Retinal pigment epithelial cell (primary cell): ENCODE results near the gene NOTCH1.
"Not testable (repeated sequence)": the region's sequence is repeated elsewhere in the genome, so short reads cannot be mapped to it uniquely, and the experiment has no call there.

Experiments
- DNase-seq: peaks from one replicate; pipeline ENCODE4 v3.0.0-alpha.2; 2010; ENCODE audit warnings: low read depth
- H3K4me3 ChIP-seq: 2 replicates; pipeline ENCODE4 v1.5.1; 2011; ENCODE audit warnings: mild to moderate bottlenecking, low read length, control low read depth, moderate library complexity
- TF ChIP-seq, protein P1 (sequence below): conservative IDR thresholded peaks from 2 replicates; pipeline ENCODE4 v1.5.1; 2011; ENCODE audit warnings: low read depth, low read length, control low read depth, inconsistent platforms

The NOTCH1 gene

DNA sequence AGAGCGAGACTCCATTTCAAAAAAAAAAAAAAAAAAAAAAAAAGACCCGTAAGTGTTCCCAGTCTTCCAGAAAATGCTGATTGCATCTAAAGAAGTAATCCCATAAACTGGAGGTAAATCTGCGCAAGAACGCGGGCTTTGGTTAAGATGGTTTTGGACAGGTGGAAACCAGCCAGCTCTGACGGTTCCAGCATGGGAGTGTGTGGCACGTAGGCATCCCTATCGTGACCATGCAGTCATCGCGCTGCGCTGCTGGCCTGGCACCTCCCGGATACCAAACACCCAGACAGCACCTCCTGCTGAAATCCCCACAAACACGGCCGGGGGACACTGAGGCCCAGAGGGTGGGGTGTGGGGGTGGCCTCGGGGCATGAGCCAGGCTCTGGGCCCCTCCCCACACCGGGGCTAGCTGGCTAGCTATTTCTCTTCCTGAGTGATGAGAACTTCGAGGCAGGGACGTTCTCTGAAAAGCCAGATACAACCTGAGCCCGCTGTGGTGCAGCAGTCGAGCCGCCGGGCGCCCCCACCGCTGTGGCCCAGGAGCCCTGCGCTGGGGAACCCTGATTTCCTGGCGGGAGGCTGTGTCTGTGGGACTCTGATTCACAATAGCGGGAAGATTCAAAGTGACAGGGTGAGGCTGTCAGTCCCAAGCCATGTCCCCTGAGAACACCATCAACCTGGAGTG lies 32.2 kb upstream of the NOTCH1 start:
- DNase-seq: peak; percentile 37
- no peak overlapping the region for H3K4me3 ChIP-seq
- TF ChIP-seq, protein P1, sequence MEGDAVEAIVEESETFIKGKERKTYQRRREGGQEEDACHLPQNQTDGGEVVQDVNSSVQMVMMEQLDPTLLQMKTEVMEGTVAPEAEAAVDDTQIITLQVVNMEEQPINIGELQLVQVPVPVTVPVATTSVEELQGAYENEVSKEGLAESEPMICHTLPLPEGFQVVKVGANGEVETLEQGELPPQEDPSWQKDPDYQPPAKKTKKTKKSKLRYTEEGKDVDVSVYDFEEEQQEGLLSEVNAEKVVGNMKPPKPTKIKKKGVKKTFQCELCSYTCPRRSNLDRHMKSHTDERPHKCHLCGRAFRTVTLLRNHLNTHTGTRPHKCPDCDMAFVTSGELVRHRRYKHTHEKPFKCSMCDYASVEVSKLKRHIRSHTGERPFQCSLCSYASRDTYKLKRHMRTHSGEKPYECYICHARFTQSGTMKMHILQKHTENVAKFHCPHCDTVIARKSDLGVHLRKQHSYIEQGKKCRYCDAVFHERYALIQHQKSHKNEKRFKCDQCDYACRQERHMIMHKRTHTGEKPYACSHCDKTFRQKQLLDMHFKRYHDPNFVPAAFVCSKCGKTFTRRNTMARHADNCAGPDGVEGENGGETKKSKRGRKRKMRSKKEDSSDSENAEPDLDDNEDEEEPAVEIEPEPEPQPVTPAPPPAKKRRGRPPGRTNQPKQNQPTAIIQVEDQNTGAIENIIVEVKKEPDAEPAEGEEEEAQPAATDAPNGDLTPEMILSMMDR: no peak

DNA sequence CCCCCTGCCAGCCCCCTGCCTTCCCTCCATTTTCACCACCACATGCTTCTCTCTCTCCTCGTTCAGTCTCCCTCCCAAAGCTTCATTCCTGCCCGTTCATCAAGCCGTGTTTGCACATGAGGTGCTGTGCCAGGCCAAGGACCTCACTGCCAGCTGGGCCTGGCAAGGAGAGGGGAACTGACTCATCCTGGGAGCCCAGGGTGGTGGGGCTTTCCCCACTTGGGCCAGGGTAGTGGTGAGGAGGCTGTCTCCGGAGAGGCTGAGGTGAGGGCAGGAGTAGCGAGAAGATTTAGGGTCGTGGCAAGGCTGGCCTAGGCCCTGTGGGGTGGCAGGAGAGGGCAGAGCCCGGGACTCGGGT lies 30.4 kb upstream of the NOTCH1 start:
- no peak for DNase-seq
- H3K4me3 ChIP-seq: no peak overlapping the region
- TF ChIP-seq, protein P1: no peak

DNA sequence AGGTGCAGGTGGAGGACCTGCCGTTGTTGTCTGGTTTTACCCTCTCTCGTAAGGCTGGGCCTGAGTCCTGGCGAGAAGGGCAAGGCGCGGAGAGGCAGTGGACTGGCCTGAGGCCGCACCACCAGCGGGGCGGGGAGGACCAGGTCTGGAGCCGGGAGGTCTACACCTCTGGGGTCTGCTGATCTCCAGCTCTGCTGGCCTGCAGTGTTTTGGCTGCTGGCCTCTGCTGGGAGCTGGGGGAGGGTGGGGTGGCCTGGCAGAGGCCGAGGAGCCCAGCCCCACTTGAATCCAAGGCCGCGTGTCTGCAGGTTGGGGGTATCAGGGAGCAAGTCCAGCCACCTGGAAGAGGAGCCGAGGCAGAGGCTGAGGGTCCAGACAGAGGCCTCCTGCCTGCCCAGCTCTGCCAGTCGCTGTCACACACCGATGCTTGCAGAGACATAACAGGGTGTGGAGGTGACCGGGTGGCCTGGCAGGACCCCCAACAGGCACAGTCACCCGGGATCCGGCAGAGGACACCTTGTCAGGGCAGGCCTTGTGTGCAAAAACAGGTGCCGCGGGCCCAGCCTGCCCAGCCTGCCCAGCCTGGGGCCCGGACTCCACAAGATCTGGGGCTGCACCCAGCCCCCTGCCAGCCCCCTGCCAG lies 29.9 kb upstream of the NOTCH1 start:
- TF ChIP-seq, protein P1: no peak
- no peak overlapping the region for H3K4me3 ChIP-seq
- DNase-seq: no peak

DNA sequence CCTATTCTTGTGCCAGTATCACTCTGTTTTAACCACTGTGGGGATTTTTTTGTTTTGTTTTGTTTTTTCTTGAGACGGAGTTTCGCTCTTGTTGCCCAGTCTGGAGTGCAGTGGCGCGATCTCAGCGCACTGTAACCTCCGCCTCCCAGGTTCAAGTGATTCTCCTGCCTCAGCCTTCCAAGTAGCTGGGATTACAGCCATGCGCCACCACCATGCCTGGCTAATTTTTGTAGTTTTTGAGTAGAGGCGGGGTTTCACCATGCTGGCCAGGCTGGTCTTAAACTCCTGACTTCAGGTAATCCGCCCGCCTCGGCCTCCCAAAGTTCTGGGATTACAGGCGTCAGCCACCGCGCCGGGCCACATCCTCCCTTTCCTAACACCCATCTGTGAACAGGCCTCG lies 28.8 kb upstream of the NOTCH1 start:
- not testable (repeated sequence) for H3K4me3 ChIP-seq, DNase-seq

DNA sequence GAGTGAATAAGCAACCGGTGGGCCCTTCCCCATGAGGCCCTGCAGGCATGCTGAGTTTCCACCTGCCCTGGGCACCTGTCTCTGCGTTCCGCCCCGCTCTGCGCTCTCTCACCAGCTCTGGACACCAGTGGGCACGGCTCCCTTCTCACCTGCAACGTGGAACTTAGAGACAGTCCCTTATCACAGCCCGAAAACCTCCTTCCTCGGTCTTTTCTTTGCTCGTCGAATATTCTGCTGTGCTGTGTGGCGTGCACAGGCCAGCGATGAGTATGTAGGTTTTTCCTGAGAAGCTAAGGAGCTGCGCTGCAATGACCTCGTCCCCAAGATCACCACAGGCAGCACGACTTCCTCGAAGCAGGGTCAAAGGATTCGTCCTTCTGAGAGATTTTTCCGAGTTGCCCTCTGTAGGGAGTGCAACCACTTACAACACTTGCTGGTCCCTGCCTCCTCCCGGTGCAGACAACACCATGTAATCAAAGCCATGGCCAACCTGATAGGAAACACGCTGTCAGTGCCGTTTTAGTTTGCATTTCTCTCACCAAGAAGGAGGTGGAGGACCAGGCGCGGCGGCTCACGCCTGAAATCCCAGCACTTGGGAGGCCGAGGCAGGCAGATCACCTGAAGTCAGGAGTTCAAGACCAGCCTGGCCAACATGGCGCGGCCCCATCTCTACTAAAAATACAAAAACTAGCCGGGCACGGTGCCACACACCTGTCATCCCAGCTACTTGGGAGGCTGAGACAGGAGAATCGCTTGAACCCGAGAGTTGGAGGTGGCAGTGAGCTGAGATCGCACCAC lies 27.2 kb upstream of the NOTCH1 start:
- TF ChIP-seq, protein P1: no peak
- H3K4me3 ChIP-seq: no peak overlapping the region
- no peak for DNase-seq

DNA sequence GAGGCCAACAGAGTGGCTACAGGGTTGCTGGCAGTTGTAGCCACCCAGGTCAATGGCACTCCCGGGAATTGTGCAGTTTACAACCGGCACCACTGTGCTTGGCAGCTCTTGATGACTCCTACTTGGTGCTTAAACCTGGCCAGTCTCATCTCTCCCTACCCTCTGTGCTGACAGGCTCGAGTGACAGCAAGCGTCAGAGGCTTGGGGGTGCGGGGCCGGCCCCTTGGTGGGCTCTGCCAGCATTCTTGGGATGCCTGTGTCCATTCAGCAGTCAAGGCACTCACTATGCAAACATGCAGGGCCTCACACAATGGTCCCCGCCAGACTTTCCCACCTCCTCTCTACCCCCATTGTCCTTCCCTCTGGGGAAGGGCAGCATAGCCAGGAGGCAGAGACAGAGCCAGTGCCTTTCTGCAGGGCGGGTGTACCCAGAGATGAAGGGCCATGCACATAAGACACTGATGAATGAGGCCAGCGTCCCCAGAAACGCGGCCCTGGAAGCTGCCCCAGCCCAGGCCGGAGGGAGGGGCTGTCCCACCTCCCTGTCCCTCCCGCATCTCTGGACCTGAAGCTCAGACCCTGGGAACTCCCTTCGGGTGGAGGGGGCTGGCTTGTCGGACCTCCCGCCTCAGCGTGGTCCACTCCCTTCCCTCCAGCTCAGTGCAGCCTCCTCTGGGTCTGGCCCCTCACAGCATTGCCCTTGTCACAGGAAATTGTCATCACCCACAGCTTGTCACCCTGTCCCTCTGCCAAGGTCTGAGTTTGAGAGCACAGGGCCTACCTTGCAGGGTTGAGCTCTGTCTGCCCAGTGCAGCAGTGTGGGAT lies 26.4 kb upstream of the NOTCH1 start:
- TF ChIP-seq, protein P1: no peak
- peak; percentile 39 for DNase-seq
- H3K4me3 ChIP-seq: no peak overlapping the region

DNA sequence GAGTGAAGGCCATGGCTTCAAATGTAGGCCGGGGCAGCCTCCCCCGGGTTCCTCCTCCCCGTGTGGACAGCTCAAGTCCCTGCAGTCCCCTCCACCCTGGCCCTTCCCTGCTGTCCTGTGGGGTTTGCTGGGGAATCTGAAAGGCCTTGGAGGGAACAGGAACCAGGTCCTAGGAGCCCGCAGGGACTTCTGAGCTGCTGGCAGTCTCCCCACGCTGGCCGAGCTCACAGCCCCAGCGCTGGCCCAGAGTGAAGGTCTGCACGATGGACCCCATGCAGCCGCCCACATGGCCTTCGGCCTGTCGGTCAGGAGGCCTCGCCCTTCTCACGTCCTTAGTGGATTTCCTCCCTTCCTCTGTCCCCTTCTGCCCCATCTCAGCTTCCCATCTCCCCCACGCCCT lies 25.7 kb upstream of the NOTCH1 start:
- DNase-seq: no peak
- TF ChIP-seq, protein P1: no peak
- H3K4me3 ChIP-seq: no peak overlapping the region
